Activated T-cell treated with anti-CD3 and anti-CD28 coated beads for 4 hours (primary cell): ENCODE data around the gene SPPL2C.

Source experiments
- DNase-seq: peaks from one replicate; pipeline ENCODE4 v3.0.0-alpha.2; 2020

Gene SPPL2C

GRCh38 chr17:45844695-45845375, at the start of gene SPPL2C:
SPPL2C (plus strand) TSS chr17:45844881; CDS start chr17:45844907, 26 bp downstream.
- no peak for DNase-seq

GRCh38 chr17:45800816-45801215, 43.9 kb upstream of the SPPL2C start:
- no peak for DNase-seq

- DNase-seq = no peak
Observed at GRCh38 chr17:45801421-45801820, 43.3 kb upstream of the SPPL2C start.

- no peak for DNase-seq
Observed at GRCh38 chr17:45808845-45809244, 35.8 kb upstream of the SPPL2C start.

- no peak for DNase-seq
Observed at GRCh38 chr17:45809499-45809898, 35.2 kb upstream of the SPPL2C start.

GRCh38 chr17:45812102-45812501, 32.6 kb upstream of the SPPL2C start:
- no peak for DNase-seq

GRCh38 chr17:45813048-45813725, 31.5 kb upstream of the SPPL2C start:
- DNase-seq = no peak

- DNase-seq = no peak
Observed at GRCh38 chr17:45814622-45815606, 29.8 kb upstream of the SPPL2C start.

- no peak for DNase-seq
Observed at GRCh38 chr17:45815752-45816151, 28.9 kb upstream of the SPPL2C start.

- DNase-seq = no peak
Observed at GRCh38 chr17:45818041-45818440, 26.6 kb upstream of the SPPL2C start.

GRCh38 chr17:45818699-45819098, 26.0 kb upstream of the SPPL2C start:
- DNase-seq = no peak

- no peak for DNase-seq
Observed at GRCh38 chr17:45819632-45820031, 25.0 kb upstream of the SPPL2C start.

GRCh38 chr17:45820052-45820780, 24.5 kb upstream of the SPPL2C start:
- no peak for DNase-seq

- DNase-seq = no peak
Observed at GRCh38 chr17:45821147-45821546, 23.5 kb upstream of the SPPL2C start.

- no peak for DNase-seq
Observed at GRCh38 chr17:45823598-45823997, 21.1 kb upstream of the SPPL2C start.

- DNase-seq = no peak
Observed at GRCh38 chr17:45824475-45824874, 20.2 kb upstream of the SPPL2C start.

GRCh38 chr17:45824901-45825492, 19.7 kb upstream of the SPPL2C start:
- no peak for DNase-seq

- no peak for DNase-seq
Observed at GRCh38 chr17:45825792-45826191, 18.9 kb upstream of the SPPL2C start.

- no peak for DNase-seq
Observed at GRCh38 chr17:45826919-45827588, 17.6 kb upstream of the SPPL2C start.

- DNase-seq = no peak
Observed at GRCh38 chr17:45828171-45828570, 16.5 kb upstream of the SPPL2C start.

- DNase-seq = no peak
Observed at GRCh38 chr17:45828582-45829133, 16.0 kb upstream of the SPPL2C start.
